GM12892 (cell line): ENCODE data around the gene ATE1.
A peak's percentile ranks its signal among the peaks of the same experiment; 100 is the strongest.

ENCODE experiments used
- DNase-seq: peaks from one replicate; pipeline ENCODE4 v3.0.0; 2011; ENCODE audit not compliant: insufficient read length
- FAIRE-seq: peaks from 2 replicates; lab custom pipeline; 2011; peaks lifted over from hg19 to GRCh38; lab: Jason Lieb, UNC
- POLR2A ChIP-seq: IDR thresholded peaks from 2 replicates; pipeline ENCODE4 v1.6.1; 2011; ENCODE audit warnings: low read depth, low read length, control low read depth
- POLR2AphosphoS5 ChIP-seq: IDR thresholded peaks from 2 replicates; pipeline ENCODE4 v1.6.1; 2011; ENCODE audit warnings: low read depth, low read length, control low read depth
- TAF1 ChIP-seq: IDR thresholded peaks from 2 replicates; pipeline ENCODE4 v1.6.1; 2011; ENCODE audit warnings: low read depth, mild to moderate bottlenecking, control low read depth, low read length, borderline replicate concordance

Gene ATE1

DNA sequence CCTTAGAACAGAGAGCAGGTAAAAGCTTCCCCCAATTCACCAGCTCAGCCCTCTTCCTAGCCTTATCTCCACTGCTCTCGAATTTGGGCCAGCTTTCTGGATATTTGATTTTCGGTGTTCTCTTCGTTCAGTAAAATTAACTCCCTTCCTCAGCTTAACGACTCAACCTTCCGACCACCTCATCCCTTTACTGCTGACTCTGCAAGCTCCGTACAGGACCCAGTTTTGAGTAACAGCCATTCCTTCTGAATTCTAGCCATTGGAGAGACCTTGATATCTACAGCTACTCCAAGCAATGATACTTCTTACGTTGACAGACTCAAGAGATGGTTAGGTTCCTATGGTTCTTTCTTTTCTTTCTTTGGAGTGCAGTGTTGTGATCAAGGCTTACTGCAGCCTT lies 65.8 kb downstream of the ATE1 start:
- DNase-seq (no peak), FAIRE-seq (peak; percentile 36)
- TF ChIP-seq TAF1, result no peak
- TF ChIP-seq POLR2AphosphoS5, result no peak
- TF ChIP-seq POLR2A, result no peak

DNA sequence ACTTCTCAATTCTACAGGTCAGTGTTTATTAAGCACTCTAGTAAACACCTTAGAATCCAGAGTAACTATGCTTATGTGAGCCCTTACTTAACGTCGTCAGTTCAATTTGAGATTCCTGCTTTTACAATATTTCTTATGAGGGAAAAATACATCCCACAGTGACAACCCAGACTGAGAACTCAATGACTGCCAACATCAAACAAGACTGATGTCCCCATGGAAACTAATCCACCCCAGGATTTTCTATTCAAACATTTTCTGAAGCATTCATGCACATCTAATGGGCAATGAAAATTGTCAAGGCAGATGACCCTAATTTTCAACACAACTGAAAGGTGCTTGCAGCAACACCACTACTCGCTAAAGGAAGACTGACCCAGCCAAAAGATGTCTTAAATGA lies 67.0 kb downstream of the ATE1 start:
- FAIRE-seq, result no peak
- DNase-seq, result no peak
- no peak for TF ChIP-seq POLR2A
- TF ChIP-seq POLR2AphosphoS5, result no peak

DNA sequence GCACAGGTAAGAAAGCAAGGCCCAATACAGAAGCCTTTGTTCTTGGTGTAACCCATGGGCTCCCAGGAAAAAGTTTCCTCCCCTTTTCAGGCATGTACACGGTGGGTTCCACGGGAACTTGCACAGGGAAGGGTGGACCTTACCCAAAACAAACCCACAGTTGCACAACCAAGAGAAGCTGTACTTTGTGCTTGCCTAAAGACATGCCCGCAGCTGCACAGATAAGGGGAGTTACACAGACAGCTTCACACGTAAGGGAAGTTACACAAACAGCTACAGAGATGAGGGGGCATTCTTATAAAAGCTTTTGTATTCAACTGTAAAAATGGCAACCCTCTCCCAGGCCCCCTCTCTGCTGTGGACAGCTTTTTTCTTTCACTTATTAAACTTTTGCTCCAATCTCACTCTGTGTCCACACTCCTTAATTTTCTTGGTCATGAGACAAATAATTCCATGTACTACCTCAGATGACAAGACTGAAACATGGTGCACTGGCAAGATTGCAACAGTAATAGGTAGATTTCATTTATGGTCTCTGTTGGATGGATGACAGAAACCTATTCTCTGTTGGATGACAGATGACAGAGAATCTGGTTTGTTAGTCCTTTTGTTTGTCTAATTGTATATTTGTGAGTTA lies 72.9 kb downstream of the ATE1 start:
- TF ChIP-seq POLR2AphosphoS5 (no peak), POLR2A (no peak), TAF1 (no peak)
- no peak for DNase-seq
- FAIRE-seq, result no peak

DNA sequence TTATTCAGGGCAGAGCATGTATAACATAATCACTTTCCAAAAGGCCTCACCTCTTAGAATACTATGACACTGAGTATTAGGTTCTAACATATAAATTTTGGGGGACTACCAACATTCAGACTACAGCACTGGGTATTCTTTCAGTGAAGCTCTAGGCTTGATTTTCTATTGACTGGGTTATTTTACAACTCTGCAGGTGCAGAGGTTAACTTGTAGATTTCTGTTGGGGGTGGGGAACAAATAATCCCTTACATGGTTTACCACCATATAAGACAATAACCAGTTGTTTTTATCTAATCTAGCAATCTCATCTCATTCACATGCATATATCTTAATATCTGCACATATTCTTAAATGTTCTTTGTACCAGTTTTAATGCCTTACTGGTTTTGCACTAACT lies 73.9 kb downstream of the ATE1 start:
- FAIRE-seq, result no peak
- no peak for TF ChIP-seq TAF1
- no peak for TF ChIP-seq POLR2AphosphoS5
- no peak for TF ChIP-seq POLR2A
- no peak for DNase-seq

DNA sequence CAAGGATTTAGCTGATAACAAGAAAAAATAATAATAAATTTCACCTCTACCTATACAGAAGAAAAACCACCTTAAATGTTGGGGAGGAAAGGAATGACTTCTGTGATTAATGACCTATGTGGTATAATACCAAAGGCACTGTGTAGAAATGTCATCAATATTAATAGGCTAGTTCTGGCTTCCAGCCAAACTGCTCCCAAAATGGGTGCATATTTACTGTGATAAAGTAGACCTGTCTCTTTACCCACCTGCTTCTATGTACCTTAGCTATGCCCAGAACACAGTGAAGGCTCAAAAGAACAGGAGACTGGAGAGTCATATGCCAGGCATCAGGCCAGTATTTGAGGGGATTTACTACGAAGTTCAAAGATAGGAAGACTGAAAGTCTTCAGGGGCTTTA lies 76.0 kb downstream of the ATE1 start:
- TF ChIP-seq POLR2A, result no peak
- TF ChIP-seq TAF1, result no peak
- no peak for TF ChIP-seq POLR2AphosphoS5
- no peak for FAIRE-seq
- no peak for DNase-seq

DNA sequence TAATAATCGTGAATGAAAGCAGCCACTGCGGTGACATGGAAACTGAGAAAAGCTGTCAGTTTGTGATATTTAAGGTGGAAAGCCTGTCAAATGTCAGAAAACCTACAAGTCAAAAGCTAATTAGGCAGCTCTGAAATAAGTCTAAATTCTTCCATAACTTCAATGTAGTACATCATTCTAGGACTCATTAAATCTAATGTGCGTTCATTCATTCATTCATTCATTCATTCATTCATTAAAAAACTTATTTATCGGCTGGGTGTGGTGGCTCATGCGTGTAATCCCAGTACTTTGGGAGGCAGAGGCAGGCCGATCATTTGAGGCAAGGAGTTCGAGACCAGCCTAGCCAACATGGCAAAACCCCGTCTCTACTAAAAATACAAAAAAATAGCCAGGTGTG lies 79.7 kb downstream of the ATE1 start:
- FAIRE-seq, result no peak
- no peak for DNase-seq

DNA sequence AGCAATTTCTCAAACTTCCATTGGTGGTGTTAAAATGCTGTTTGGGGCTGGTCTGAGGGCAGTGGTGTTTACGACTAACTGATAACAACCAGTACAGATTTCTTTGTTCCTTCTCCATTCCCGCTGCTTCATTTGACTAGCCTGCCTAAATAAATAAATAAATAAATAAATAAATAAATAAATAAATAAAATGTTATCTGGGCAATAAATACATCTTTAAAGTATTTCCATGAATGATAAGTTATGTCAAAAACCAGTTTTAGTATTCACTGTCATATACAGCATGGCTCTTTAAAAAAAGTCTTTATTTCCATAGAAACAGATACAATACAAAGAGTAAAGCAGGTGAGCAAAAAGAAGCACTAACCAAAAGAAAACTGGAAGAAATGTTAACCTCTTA lies 81.3 kb downstream of the ATE1 start:
- TF ChIP-seq POLR2AphosphoS5 (no peak), TAF1 (no peak), POLR2A (no peak)
- FAIRE-seq (no peak), DNase-seq (no peak)

More for the DNA sequence above, 79.7 kb downstream of the ATE1 start:
- TF ChIP-seq POLR2A, result no peak
- no peak for TF ChIP-seq TAF1
- no peak for TF ChIP-seq POLR2AphosphoS5

DNA sequence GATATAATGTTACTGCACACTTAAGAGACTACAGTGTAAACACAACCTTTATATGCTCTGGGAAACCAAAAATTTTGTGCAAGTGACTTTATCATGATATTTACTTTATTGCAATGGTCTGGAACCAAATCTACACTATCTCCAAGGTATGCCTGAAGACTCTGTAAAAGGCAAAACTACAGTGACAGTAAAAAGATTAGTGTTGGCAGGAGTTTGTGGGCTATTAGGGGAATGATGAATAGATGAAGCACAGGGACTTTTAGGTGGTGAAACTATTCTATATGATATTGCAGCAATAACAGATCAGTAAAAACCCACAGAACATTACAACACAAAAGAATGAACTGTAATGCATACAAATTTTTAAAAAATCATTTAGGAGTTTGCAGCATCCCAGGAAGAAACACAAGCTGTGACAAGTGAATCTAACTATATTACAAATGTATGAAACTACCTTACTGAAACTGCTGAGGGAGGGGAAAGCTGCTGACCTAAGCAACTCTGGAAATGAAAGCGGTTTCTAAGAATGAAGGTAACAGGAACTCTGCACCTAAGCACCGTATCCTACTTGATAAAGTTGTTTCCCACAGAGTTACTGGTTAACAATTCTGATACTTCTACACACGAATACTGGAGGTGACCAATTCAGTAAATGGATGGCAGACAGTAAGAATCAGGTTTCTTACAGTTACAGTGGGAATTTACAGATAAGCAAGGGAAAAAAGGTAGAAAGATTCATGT lies 82.6 kb downstream of the ATE1 start:
- no peak for FAIRE-seq
- no peak for DNase-seq
- no peak for TF ChIP-seq POLR2A
- TF ChIP-seq TAF1, result no peak
- TF ChIP-seq POLR2AphosphoS5, result no peak

DNA sequence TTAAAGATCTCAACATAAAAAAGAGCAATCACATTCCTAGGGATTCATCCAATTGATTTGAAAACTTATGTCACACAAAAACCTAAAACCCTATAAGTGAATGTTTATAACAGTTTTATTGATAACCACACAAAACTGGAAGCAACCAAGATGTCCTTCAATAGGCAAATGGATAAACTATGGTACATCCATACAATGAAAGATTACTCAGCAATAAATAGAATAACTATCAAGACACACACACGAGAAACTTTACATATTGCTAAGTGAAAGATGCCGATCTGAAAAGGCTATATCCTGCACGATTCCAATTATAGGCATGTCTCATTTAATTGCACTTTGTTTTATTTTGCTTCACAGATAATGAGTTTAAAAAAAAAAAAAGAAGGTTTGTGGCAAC lies 83.3 kb downstream of the ATE1 start:
- FAIRE-seq (no peak), DNase-seq (no peak)
- TF ChIP-seq TAF1 (no peak), POLR2AphosphoS5 (no peak), POLR2A (no peak)

DNA sequence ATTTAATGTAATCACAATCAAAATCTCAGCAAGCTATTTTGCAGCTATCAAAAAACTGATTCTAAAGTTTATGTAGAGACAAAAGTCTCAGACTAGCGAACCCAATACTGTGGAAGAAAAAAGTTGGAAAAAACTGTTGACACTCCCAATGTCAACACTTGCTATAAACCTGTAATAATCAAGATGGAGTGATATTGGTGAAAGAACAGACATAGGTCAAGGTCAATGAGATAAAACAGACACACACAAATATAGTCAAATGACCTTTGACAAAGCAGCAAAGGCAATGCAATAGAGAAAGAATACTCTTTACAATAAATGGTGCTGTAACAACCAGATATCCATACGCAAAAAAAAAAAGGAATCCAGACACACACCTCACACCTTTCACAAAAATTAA lies 84.5 kb downstream of the ATE1 start:
- FAIRE-seq, result no peak
- TF ChIP-seq TAF1, result no peak
- no peak for TF ChIP-seq POLR2A
- no peak for TF ChIP-seq POLR2AphosphoS5
- DNase-seq, result no peak

DNA sequence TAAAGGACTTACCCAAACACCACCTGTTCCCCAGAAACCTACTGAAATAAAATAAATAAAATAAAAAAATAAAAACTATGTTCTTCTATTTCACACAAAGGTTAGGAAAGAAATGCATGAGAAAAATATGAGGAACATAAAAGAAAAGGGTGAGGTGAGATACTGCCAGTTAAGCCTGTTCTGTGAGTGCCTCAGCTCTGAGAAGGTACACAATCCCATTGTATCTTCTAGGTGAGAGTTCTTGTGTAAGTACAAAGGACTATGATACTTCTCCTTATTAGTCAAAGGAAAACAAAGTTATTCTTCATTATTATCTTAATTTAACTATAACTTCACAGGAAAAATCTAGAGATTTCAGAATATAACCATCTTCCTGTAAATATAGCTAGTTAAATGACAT lies 86.0 kb downstream of the ATE1 start:
- DNase-seq (no peak), FAIRE-seq (no peak)
- TF ChIP-seq POLR2A, result no peak
- TF ChIP-seq POLR2AphosphoS5, result no peak
- TF ChIP-seq TAF1, result no peak

DNA sequence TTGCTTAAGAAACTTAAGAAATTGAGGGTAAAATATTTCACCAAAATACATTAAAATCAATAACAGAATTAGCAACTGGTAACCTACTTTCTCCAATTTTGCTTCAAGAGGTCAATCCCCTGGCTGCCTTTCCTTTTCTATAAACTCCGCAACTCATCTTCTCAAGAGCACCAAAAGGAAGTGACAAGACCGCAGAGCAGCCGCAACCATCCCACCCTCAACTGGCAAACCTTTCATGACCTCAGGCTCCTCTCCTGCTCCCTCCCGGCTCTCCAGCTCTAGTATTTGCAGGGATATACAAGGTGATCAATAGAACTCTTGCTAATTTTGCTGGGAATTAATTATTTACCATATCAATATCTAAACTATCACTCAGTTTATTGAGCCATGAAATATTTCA lies 88.9 kb downstream of the ATE1 start:
- TF ChIP-seq TAF1 (no peak), POLR2AphosphoS5 (no peak), POLR2A (no peak)
- FAIRE-seq (no peak), DNase-seq (no peak)

DNA sequence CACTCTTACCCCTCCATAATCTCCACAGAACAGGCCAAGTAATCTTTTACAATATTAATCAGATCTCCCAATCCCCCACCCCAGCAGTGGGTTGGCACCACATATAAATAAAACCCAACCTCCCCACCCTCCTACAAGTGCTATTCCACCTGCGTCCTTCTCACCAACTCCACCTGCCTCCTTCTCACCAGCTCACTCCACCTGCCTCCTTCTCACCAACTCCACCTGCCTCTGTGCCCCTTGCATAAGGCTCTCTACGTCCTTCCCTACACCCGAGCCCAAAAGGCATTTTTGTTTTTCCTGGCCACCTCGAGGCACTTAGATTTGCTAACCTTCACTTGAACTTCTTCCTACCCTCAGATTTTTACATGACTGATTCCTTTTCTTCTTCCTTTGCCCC lies 89.7 kb downstream of the ATE1 start:
- FAIRE-seq (no peak), DNase-seq (no peak)
- TF ChIP-seq POLR2A (no peak), POLR2AphosphoS5 (no peak), TAF1 (no peak)
